Measurements from ENCODE around the gene PFKP. TPM values are rescaled to one million over a fixed set of nuclear protein-coding genes. Genes with fewer than 3 reads are reported as not detected.

The PFKP gene
- total RNA-seq, 1 experiment from 2014 or later = 232 TPM

- Histone ChIP-seq H3K36me3 (ENCODE audit: control insufficient read depth, insufficient read depth, low read length) (peaks cover 11% of the 10 kb centered on the region), H3K27me3 (ENCODE audit: control insufficient read depth, insufficient read depth, low read length) (no peaks in the 10 kb centered on the region), H3K4me1 (ENCODE audit: control insufficient read depth, insufficient read depth, low read length) (no peaks in the 10 kb centered on the region), H3K27ac (ENCODE audit: low read length) (no peak overlapping the region), H3K4me3 (ENCODE audit: low read depth in 2 of 2, low read length in 2 of 2) (no peak overlapping the region), H3K9me3 (ENCODE audit: control insufficient read depth, insufficient read depth, low read depth, low read length) (no peaks in the 10 kb centered on the region)
- in situ Hi-C loops (cut with HindIII; ENCODE audit: low pct_unique_long_range_greater_than_20kb, low sequenced_read_pairs) = no loop called here
- no peak for TF ChIP-seq TCF7L2 (IDR thresholded peaks at IDR 0.05; ENCODE audit: low read depth, low read length)
- no peak for TF ChIP-seq POLR2AphosphoS5 (IDR thresholded peaks at IDR 0.05; ENCODE audit: low read depth, low read length)
- no peak for TF ChIP-seq REST (IDR thresholded peaks at IDR 0.05; ENCODE audit: insufficient read depth in 1 of 2, low read depth in 2 of 2, low read length in 1 of 2)
- TF ChIP-seq SIN3A (IDR thresholded peaks at IDR 0.05; ENCODE audit: borderline replicate concordance, insufficient read depth, low read depth, low read length) = no peak
- TF ChIP-seq CTCF (IDR thresholded peaks at IDR 0.05) = no peak
- intact Hi-C loops (cut with micrococcal nuclease; ENCODE audit: unreplicated experiment) = no loop called here
- CTCF ChIA-PET = no interaction called here
- ATAC-seq (no peak), DNase-seq (ENCODE audit: low read depth, low spot score) (no peak)
- no TSS peak for BruUV-seq (replicated peaks)
- POLR2A ChIA-PET = no interaction called here
Measured at GRCh38 chr10:3125527-3126170, 58.3 kb downstream of the PFKP start.

GRCh38 chr10:3126249-3126648 is 58.9 kb downstream of the PFKP start:
- H3K4me1 ChIP-seq (ENCODE audit: control insufficient read depth, insufficient read depth, low read length) = no peaks in the 10 kb centered on the region
- H3K27ac ChIP-seq (ENCODE audit: low read length) = no peak overlapping the region
- no peaks in the 10 kb centered on the region for H3K27me3 ChIP-seq (ENCODE audit: control insufficient read depth, insufficient read depth, low read length)
- intact Hi-C loops (cut with micrococcal nuclease; ENCODE audit: unreplicated experiment) (no loop called here), in situ Hi-C loops (cut with HindIII; ENCODE audit: low pct_unique_long_range_greater_than_20kb, low sequenced_read_pairs) (no loop called here)
- no peaks in the 10 kb centered on the region for H3K9me3 ChIP-seq (ENCODE audit: control insufficient read depth, insufficient read depth, low read depth, low read length)
- H3K4me3 ChIP-seq (ENCODE audit: low read depth in 2 of 2, low read length in 2 of 2) = no peak overlapping the region
- no TSS peak for BruUV-seq (replicated peaks)
- no peak for TF ChIP-seq REST (IDR thresholded peaks at IDR 0.05; ENCODE audit: insufficient read depth in 1 of 2, low read depth in 2 of 2, low read length in 1 of 2)
- TF ChIP-seq POLR2AphosphoS5 (IDR thresholded peaks at IDR 0.05; ENCODE audit: low read depth, low read length) = no peak
- no peak for TF ChIP-seq CTCF (IDR thresholded peaks at IDR 0.05)
- TF ChIP-seq SIN3A (IDR thresholded peaks at IDR 0.05; ENCODE audit: borderline replicate concordance, insufficient read depth, low read depth, low read length) = no peak
- POLR2A ChIA-PET = no interaction called here
- peaks cover 6% of the 10 kb centered on the region; the same call in 1 of the 2 replicates for H3K36me3 ChIP-seq (ENCODE audit: control insufficient read depth, insufficient read depth, low read length)
- no peak for DNase-seq (ENCODE audit: low read depth, low spot score)
- CTCF ChIA-PET = no interaction called here
- ATAC-seq = no peak
